Fibroblast of the conjunctiva (primary cell): Measurements from ENCODE around the gene CYP2C18.
"Not testable (repeated sequence)": the region's sequence is repeated elsewhere in the genome, so short reads cannot be mapped to it uniquely, and the experiment has no call there.

Experiments used
- DNase-seq: peaks from one replicate; pipeline ENCODE4 v3.0.0-alpha.2; 2010; ENCODE audit warnings: low read depth

CYP2C18 gene

GRCh38 chr10:94747838-94748237, 64.3 kb downstream of the CYP2C18 start:
- no peak for DNase-seq

DNA sequence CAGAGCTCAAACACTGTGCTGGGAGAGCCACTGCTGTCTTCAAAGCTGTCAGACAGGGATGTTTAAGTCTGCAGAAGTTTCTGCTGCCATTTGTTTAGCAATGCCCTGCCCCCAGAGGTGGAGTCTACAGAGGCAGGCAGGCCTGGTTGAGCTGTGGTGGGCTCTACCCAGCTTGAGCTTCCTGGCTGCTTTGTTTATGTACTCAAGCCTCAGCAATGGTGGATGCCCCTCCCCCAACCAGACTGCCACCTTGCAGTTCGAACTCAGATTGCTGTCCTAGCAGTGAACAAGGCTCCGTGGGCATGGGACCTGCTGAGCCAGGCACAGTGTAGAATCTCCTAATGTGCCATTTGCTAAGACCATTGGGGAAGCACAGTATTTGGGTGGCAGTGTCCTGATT, 74.4 kb downstream of the CYP2C18 start:
- DNase-seq: no peak

DNA sequence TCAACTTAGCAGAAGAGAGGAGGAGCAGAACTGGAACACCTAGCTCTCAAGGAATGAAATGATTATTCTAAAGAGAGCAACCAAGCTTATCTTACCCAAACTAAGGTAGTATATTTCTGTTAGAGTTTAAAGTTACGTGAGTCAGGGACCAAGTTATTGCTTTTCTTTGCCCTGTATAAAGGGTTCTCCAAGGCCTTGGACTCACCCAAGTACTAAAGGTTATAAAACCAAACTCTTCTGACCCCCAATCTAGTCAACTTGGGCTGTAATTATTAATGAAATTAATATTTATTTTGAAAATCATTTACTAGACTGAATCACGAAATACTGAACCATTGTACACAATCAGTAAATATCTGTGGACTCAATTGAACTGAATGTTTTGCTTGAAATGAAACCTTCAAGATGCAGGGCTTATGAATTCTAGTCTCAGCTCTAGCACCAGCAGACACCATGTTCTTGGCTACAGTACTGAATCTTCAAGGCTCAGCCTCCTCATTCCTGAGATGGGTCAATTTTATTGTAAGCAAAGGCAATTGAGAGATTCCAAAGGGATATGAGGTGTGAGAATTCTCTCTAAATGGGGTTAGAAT, 77.2 kb downstream of the CYP2C18 start:
- DNase-seq: no peak

- DNase-seq: no peak
Measured at GRCh38 chr10:94762393-94762792, 78.9 kb downstream of the CYP2C18 start, which contains the start of gene CYP2C19. Gene CYP2C19 (plus strand): TSS chr10:94762681. CDS start chr10:94762706, 25 bp downstream.

GRCh38 chr10:94775425-94775824, 91.9 kb downstream of the CYP2C18 start:
- not testable (repeated sequence) for DNase-seq

GRCh38 chr10:94777886-94778458, 94.4 kb downstream of the CYP2C18 start:
- no peak for DNase-seq

GRCh38 chr10:94780844-94781243, 97.3 kb downstream of the CYP2C18 start:
- no peak for DNase-seq

DNA sequence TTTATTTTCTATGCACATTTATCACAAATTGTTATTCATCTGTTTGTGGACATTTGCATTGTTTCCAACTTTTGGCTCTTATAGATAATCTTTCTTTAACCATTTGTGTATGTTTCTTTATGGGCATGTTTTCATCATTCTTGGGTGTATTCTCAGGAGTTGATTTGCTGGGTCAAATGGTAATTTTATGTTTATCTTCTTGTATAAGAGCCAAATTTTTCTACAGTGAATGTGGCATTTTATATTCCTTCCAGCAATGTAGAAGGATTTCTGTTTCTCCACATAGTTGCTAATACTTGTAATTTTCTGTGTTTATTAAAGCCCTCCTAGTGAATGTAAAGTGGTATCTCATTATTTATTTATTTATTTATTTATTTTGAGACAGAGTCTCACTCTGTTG, 100.7 kb downstream of the CYP2C18 start:
- DNase-seq: no peak

DNA sequence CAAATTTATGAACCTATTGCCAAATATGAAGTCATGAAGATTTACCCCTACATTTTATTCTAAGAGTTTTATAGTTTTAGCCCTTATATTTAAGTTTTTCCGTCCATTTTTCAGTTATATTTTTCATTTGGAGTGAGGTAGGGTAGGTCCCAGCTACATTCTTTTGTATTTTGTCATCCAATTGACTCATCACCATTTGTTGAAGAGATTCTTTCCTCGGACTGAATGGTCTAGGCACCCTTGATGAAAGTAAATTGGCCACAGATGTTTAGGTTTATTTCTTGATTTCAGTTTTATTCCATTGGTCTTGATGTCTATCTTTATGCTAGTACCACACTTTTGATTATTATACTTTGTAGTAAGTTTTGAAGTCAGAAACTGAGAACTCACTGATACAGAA, 101.7 kb downstream of the CYP2C18 start:
- no peak for DNase-seq
